Fibroblast of skin of back (primary cell): Measurements from ENCODE around the gene FBXL17. TPM values are rescaled to one million over a fixed set of nuclear protein-coding genes. Genes with fewer than 3 reads are reported as not detected.
A peak's percentile ranks its signal among the peaks of the same experiment; 100 is the strongest.
"Not testable (repeated sequence)": the region's sequence is repeated elsewhere in the genome, so short reads cannot be mapped to it uniquely, and the experiment has no call there.

Source experiments
- DNase-seq: peaks from one replicate; pipeline ENCODE4 v3.0.0-alpha.2; 2013
- polyA plus RNA-seq, 2 experiments: library from polyadenylated mRNA; unstranded; fragments of 120-200 nt; gene quantifications; one replicate each; pipeline ENCODE4 v1.2.1, GENCODE V29; 2013; ENCODE audit not compliant: insufficient read length in 2 of 2

The FBXL17 gene
- polyA plus RNA-seq (2013, experiment 1 of 2; ENCODE audit: insufficient read length), result 8.7 TPM
- polyA plus RNA-seq (2013, experiment 2 of 2; ENCODE audit: insufficient read length), result 13.9 TPM

DNA sequence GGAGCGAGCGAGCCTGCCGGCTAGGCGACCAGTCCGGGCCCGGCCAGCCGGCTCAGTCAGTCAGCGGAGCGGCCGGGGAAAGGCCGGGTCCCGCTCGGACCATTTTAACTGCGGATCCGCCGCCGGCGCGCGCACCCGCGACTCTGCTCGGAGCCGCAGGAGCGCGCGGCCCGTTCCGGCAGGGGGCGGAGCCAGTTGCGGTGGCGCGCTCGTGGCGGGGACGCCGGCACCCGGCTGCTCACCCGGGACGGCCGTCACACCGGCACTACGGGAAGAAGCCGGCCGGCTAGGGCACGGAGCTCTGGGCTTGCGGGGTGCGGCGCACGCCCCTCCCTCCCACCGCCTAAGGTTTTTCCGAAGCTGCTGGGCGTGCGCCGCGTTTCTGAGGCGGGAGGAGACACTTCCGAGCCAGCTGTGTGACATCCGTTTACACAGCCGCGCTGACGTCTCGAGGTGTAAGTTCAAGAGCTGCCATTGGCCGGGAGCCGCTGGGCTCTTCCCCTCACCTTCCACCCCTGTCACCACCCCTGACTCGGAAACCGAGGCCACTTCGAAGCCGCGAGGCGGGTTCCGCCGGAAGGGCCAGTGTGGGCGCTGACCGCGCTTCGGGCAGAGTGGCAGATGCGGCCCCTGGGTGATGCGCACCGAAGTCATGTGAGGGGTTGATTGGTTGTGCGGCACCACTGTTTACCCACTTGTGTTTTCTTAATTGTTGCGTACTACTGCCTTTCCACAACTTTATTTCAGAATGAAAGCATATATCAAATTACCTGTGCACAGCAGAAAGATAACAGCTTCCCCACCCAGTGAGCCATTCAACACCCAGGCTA is at the start of gene FBXL17:
FBXL17 (minus strand) TSS at position 145 of the 830 bp plus-strand sequence.
- peak; percentile 91 for DNase-seq

DNA sequence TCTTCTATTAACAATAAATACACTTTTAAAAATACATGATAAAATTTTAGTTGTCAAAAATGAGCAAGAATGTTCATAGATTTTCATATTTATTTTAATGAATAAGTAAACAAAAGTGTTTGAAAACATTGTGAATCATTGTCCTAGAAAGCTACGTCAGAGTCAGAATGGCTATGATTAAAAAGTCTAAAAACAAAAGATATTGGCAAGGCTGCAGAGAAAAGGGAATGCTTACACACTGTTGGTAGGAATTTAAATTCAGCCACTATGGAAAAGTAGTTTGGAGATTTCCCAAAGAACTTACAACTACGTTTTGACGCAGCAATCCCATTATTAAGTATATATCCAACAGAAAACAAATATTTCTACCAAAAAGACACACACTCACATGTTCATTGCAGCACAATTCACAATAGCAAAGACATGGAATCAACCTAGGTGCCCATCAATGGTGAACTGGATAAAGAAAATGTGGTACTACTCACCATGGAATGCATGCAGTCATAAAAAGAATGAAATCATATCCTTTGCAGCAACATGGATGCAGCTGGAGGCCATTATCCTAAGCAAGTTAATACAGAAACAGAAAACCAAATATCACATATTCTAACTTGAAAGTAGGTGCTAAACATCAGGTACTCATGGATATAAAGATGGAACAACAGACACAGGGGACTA is 49.2 kb upstream of the FBXL17 start:
- peak; percentile 42 for DNase-seq

DNA sequence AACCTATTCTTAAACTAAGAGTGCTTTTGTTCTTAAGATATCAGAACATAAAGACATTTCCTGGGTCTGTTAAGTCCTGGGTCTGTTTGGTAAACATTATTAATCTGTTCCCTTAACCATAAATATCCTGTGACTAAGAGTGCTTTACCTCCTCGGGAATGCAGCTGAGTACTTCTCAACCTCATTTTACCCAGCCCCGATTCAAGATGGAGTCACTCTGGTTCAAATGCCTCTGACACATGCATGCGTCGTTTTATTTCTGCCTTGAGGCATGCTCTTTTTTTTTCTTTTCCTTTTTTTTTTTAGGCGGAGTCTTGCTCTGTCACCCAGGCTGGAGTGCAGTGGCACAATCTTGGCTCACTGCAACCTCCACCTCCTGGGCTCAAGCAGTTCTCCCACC is 39.8 kb upstream of the FBXL17 start:
- DNase-seq, result peak; percentile 35

DNA sequence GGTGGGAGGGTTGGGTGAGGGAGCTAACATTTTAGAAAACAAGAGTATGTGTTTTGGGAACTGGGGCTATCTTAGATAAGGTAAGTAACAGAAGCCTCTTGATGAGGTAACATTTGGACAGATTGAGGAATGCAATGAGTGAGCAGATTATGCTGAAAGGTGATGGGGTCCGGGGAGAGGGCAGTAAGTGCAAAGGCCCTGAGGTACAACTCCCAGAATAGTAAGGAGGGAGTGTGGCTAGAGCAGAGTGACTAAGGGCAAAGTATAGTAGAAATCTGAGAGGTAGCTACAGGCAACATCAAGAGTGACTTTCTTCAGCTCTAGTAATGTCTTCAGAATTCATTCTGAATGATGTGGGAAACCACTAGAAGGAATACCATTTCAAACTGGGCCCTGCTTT is 38.9 kb upstream of the FBXL17 start:
- DNase-seq, result no peak

DNA sequence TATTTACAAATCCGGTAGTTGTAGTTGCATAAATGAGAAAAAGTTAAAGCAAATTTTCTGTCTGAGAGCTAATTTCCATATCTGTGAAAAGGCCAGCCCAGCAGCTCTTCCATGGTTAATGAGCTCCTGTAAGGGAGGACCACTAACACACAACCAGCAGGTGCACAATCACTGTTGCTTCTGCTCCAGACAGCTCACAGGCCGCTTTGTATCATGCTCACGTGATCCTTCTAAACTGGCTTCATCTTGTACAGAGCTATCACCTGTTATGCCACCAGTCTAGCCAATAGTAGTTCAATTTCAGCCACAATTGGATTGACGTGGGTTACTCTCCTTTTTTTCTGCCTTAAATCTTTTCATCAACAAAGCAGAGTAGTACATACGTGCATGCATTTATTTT is 38.3 kb upstream of the FBXL17 start:
- DNase-seq, result no peak

DNA sequence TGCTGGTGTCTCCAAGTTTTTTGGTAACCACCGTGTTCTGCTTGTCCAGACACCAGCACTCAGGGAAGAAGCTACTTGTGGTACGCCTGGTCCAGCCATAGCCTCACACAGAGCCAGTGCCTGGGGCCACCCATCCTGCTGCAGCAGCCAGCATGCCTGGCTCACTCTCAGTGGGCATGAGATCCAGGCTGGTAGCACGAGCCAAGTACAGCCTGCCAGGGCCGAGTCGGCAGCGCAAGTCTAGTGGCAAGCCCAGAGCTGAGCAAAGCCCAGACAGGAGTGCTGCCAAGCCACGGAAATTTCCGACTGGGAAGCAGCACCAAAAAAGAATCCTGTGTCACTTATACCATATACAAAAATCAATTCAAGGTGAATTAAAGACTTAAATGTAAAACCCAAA is 36.3 kb upstream of the FBXL17 start:
- no peak for DNase-seq

DNA sequence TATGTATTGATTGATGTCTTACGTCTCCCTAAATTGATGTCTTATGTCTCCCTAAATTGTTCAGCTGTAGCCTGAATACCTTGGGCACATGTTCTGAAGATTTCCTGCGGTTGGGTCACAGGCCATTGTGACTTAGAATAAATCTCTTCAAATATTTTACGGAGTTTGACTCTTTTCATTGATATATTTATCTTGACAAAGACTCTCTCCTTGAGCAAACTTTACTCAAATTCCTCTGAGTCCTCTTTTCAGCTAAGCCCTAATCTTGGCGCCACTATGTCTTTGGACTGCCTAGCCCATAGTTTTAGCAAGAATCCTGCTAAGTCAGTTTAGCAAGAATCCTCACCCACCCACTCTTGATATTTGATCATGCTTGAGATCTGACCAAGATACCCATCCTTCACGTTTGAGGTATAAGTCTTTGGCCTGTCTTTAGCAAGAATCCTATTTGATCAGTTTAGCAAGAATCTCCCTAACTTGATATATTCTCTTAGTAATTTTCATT is 35.3 kb upstream of the FBXL17 start:
- DNase-seq, result no peak

DNA sequence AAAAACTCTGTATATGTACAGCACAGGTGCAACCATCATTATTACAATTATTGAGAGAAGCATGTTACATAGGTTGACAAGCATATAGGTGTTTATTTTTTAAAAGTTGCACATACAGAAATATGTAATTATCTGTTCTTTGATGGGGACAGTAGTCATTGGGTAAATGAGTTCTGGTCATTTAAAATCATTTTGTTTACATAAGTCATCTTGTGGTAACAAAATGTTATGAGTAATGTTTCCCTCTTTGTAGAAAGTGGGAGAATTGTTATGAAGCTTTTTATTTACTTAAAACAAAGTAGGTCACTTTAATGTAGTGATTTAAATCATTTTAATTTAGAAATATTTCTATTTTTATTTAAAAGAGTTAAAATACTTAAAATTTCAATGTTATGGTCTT is 33.8 kb upstream of the FBXL17 start:
- DNase-seq, result no peak

DNA sequence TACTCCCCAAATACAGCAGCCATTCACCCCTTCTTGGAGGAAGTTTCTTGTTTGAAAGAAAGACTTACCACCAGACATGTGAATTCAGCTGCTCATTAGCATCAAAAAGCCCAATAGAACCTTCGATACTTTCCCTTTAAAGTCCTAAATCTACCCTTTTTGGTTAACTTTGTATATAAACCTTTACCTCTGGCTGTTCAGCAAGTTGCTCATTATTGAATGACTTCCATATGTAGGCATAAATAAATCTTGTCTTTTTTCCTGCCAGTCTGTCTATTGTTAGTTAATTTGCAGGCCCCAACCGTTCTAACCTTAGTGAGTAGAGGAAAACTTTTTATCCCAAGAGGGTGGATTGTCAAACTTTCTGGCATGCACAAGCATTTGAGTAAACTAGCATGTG is 27.9 kb upstream of the FBXL17 start:
- no peak for DNase-seq

DNA sequence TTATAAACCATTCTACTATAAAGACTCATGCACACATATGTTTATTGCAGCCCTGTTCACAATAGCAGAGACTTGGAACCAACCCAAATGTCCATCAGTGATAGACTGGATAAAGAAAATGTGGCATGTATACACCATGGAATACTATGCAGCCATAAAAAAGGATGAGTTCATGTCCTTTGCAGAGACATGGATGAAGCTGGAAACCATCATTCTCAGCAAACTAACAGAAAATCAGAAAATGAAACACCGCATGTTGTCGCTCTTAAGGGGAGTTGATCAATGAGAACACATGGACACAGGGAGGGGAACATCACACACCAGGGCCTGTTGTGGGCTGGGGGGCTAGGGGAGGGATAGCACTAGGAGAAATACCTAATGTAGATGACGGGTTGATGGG is 23.3 kb upstream of the FBXL17 start:
- not testable (repeated sequence) for DNase-seq

DNA sequence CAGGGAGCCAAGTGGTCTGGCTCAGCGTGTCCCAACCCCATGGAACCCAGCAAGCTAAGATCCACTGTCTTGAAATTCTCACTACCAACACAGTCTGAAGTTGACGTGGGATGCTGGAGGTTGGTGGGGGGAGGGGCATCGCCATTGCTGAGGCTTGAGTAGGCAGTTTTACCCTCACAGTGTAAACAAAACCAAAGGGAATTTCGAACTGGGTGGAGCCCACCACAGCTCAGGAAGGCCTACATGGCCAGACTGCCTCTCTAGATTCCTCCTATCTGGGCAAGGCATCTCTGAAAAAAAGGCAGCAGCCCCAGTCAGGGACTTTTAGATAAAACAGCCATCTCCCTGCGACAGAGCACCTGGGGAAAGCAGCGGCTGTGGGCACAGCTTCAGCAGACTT is 17.1 kb upstream of the FBXL17 start:
- DNase-seq, result no peak

DNA sequence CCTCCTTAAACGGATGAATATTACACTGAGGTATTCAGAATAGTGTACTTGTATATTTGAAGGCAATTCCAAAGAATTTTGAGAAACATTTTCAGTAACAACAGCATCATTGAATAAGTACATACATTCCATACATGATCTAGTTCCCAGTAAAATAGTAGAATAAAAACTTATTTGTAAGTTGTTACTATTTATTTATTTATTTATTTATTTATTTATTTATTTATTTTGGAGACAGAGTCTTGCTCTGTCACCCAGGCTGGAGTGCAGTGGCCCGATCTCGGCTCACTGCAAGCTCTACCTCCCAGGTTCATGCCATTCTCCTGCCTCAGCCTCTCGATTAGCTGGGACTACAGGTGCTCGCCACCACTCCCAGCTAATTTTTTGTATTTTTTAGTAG is 14.9 kb upstream of the FBXL17 start:
- not testable (repeated sequence) for DNase-seq

DNA sequence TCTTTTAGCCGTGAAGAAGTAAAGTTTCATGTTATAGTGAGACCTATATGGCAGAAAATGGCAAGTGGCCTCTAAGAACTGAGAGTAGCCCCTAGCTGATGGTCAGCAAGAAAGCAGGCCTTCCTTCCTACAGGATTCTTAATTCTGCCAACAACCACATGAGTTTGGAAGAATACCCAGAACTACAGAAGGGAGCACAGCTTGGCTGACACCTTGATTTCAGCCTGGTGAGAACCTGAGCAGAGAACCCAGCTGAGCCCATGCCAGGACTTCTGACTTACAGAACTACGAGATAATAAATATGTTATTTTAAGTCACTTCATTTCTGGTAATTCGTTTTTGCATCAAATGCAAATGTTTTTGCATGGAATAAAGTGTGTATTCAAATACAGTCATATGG is 5.9 kb upstream of the FBXL17 start:
- DNase-seq, result no peak

DNA sequence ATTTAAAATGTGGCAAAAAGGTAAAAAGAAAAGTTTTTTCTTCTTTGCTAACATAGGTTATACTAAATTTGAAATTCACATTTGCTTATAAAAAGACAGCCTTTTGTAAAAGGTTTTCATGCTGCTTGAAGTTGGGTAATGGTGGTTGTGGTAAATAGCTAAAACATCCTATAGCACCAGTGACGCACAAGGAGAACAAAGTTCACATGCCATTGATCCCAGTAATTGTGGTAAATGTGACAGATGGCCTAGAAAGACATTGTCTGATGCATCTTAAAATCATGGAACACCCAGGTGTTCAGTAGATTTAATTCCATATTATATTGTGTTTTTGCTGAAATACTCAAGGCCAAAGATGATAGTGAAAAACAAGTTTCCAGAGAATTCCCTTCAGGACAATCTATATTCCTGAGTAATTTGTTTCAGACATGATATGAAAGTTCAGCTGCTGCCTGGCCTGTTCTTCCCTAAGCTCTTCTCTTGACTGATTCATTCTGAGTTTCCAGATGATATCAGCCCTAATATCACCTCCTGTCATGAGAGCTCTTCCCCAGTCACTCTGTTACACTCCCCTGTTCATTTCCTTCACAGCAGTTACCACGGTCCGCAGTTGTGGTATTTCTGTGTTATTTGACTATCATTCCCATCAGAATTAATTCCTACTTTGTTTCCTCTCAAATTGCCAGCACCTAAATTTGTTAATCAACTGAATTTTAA is 4.6 kb upstream of the FBXL17 start:
- DNase-seq, result no peak

DNA sequence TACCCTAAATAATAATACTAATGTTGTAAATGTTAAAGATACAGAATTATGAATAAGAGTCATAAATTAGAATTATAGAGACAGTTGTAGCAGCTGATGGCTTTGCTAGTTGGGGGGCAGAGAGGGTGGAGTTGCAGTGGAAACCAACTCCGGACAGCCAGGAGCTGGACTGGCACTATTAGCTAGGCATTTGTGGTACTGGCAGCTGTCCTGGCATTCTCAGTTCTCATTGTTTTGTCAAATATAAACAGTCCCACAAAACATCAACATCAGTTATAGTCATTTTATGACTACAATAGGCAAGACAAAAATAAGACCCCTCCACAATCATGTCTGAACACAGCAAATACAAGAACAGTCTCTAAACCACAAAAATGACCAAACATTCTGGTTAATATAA is 2.8 kb upstream of the FBXL17 start:
- no peak for DNase-seq

DNA sequence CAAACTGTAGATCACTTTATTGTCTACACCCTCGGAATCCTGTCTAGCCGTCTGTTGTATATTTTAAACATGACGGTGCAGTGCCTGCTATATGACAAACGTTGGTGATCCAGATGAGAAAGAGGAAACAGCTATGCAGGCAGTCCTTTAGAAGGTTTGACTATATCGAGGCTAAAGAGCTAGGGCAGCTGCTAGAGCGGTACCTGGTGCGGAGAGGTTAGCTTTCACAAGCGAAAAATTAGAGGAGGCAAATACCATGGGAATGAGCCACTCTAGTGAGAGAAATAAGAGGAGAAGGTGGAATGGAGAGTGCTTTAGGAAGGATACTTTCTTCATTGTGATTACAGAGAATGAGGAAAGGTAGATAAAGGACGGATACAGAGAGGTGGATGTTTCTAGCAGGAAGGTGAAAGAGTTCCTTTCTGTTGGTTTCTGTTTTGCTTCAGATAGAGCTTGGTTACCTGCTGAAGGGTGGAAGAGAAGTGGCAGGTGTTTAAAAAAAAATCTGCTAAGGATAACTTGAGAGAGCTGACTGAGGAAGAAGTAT is 959 bp upstream of the FBXL17 start:
- peak; percentile 27 for DNase-seq

DNA sequence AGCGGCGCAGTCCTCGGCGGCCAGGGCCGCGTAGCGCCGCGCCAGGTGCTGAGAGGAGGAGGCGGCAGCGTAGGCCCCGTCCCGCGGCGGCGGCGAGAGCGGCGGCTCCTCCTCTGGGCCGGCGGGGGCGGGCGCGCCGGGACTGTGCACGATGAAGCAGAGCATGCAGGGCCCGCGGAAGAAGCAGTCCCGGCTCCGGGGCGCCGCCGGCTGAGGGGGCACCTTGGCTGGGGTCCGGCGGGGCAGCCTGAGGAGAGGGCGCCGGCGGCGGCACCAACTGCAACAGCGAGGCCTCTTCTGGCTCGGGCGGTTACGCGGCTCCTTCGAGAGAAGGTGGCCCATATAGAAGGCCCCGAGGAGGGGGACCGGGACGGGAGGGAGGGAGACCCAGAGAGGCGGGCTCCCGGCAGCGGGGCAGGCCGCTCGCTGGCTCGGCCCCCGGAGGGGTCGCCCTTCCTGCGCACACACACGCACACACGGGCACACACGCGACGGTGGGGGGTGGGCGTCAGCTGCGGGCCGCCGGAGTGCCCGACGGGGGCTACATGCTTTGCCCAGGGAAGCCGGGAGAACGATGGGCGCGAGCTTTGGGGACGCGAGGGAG is 446 bp downstream of the FBXL17 start:
- DNase-seq, result peak; percentile 72

DNA sequence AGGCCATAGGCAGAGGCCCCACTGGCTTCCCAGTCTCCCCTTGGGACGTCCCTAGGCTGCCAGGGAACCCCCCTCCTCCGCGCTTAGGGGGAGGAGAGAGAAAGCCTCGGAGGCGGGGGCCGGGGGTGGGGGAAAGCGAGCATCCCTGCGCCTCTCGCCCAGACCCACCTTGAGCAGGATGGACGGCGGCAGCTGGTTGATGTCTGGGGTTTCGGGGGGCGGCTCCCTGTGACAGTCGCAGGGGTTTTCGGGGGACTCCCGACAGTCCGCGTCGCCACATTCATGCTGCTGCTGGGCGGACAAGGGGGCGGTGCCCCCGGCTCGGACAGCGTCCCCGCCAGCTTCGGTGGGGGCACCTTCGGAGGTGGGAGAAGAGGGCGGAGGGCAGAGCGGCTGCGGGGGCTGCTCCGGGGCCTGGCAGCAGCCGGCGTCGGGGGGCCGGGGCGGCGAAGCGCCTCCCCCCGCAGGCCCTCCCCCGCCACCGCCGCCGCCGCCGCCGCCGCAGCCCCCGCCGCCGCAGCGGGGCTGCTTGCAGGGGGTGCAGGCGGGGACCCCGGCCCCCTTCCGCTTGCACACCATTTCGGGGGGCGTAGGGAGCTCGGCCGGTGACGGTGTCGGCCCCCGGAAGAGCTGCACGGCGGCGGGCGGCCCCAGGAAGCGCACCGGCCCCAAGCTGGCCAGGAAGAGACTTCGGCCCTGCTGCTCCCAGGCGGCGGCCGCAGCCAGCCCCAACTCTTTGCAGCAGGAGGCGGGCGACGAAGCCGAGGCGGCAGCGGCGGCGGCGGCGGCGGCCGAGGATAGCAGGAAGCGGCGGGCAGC is 1.2 kb downstream of the FBXL17 start:
- peak; percentile 50 for DNase-seq

DNA sequence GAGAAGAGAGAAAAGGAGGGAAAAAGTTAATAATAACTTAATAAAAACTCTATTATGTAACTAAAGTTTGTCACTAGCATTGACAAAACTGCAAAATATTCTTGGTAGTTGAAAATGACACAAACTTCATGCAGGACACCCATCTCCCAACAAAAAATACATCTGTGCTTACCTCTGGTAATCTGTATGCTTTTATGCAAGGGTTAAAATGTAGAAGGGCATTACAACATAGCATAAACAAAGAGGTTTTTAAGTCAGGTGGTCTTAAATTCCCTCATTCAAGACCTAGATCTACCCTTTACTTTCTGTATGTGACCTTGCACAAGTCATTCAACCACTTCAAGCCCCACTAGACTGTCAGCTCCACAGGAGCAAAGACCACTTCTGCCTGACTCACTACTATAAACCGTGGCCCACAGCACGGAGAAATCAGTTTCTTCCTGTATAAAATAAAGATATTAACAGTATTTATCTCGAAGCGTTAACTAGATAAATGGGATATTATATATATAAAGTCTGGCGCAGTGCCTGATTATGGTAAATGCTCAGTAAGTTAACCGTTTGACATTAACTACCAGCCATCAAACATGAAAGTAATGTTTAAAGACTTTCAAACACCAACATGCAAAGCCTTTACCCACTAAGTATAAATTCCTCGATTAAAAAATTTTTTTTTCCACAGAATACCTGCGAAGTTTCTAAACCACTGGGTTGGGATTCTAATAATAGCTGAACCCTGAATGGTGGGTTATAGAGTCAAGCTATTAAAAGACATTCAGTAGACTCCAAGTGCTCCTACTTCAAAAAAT is 2.0 kb downstream of the FBXL17 start:
- peak; percentile 15 for DNase-seq

DNA sequence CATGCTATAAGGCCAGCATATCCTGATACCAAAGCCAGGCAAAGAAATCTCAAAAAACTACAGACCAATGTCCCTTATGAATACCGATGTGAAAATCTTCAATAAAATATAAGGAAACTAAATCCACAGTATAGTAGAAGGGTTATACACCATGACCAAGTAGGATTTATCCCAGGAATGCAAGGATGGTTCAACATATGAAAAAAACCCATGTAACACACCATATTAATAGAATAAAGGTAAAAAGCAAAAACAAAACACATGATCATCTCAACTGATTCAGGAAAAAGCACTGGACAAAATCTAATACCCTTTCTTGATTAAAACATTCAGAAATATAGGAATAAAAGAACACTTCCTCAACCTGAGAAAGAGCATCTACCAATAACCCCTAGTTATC is 6.1 kb downstream of the FBXL17 start:
- DNase-seq, result no peak

DNA sequence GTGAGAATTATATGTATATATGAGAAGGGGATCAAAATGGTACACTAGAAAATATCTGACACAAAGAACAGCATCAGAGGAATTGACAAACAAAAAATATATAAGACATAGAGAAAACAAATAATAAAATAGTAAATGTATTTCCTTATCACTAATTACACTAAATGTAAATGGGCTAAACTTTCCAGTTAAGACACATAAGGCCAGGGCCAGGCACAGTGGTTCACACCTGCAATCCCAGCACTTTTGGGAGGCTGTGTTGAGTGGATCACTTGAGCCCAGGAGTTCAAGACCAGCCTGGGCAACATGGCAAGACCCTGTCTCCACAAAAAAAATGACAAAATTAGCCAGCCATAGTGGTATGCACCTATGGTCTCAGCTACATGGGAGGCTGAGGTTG is 8.5 kb downstream of the FBXL17 start:
- no peak for DNase-seq
